GM20000 (cell line): ENCODE data around the gene TCAP.

Experiments used
- DNase-seq: peaks from one replicate; pipeline ENCODE4 v3.0.0; 2012; ENCODE audit warnings: low spot score
- TF ChIP-seq, protein P1 (sequence below): IDR thresholded peaks from 2 replicates; pipeline ENCODE4 v1.5.1; 2012; ENCODE audit warnings: mild to moderate bottlenecking, control low read depth; ENCODE audit errors: extremely low read depth, missing control alignments

The TCAP gene

GRCh38 chr17:39666231-39666600, 1.1 kb downstream of the TCAP start:
- DNase-seq, result no peak
- TF ChIP-seq, protein P1, sequence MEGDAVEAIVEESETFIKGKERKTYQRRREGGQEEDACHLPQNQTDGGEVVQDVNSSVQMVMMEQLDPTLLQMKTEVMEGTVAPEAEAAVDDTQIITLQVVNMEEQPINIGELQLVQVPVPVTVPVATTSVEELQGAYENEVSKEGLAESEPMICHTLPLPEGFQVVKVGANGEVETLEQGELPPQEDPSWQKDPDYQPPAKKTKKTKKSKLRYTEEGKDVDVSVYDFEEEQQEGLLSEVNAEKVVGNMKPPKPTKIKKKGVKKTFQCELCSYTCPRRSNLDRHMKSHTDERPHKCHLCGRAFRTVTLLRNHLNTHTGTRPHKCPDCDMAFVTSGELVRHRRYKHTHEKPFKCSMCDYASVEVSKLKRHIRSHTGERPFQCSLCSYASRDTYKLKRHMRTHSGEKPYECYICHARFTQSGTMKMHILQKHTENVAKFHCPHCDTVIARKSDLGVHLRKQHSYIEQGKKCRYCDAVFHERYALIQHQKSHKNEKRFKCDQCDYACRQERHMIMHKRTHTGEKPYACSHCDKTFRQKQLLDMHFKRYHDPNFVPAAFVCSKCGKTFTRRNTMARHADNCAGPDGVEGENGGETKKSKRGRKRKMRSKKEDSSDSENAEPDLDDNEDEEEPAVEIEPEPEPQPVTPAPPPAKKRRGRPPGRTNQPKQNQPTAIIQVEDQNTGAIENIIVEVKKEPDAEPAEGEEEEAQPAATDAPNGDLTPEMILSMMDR, result no peak

DNA sequence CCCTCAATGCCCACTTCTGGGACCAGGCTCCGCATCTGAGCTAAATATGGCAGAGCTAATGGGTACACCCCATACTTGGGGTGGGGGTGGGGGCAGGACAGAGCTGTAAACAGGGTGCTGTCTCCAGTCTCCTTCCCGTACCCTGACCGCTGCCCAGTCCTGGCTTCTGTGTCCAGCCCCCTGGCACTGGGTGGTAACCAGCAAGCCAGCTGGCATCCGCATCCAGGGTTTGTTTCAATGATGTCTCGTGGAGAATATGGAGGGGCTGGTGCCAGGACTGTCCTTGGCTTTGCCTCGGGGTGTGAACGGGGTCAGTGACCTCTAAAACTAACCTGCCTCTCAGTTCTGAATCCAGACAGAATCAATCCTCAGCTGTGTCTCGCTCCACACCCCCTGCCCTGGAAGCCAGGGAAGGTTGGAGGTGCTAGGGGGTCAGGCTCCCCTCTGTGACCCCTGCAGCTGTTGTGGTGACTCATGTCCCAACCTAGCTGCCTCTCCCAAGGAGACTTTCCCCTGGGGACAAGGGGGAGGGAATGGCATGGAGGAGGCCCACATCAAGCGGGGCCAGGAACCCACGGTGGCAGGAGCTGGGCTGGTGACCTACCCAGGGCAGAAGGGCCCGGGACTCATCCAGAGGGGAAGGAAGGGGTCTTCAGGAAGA, 1.6 kb downstream of the TCAP start:
- TF ChIP-seq, protein P1, result no peak
- DNase-seq, result no peak

DNA sequence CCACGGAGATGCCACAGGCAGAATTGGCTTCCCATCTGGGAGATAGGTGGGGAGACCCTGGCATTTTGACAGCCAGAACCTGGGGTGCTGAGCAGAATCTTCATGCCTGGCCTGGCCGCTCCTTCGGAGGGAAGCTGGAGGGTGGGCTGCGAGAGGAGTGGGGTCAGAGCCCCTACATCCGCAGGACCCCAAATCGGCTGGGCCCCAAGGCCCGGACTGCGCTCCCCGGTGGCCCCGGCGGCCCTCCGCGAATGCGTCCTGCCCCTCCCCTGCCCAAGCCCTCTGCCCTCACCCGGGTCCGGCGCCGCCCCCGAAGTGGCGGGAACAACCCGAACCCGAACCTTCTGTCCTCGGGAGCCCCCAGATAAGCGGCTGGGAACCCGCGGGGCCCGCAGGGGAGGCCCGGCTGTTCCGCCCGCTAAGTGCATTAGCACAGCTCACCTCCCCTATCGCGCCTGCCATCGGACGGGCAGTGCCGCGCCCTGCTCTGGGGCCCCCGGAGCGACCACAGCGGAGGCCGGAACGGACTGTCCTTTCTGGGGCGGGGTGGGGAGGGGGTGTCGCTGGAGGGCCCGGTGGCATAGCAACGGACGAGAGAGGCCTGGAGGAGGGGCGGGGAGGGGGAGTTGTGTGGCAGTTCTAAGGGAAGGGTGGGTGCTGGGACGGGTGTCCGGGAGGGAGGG, 2.3 kb downstream of the TCAP start:
- peak; percentile 70 for DNase-seq
- TF ChIP-seq, protein P1, result no peak

- peak; percentile 89 for DNase-seq
- TF ChIP-seq, protein P1, result peak; percentile 50
Measured at GRCh38 chr17:39667945-39668924, 3.1 kb downstream of the TCAP start, which contains the start of gene PNMT. Gene PNMT, plus strand, starts transcription at chr17:39668453. Its CDS starts 23 bp downstream, at chr17:39668476.

DNA sequence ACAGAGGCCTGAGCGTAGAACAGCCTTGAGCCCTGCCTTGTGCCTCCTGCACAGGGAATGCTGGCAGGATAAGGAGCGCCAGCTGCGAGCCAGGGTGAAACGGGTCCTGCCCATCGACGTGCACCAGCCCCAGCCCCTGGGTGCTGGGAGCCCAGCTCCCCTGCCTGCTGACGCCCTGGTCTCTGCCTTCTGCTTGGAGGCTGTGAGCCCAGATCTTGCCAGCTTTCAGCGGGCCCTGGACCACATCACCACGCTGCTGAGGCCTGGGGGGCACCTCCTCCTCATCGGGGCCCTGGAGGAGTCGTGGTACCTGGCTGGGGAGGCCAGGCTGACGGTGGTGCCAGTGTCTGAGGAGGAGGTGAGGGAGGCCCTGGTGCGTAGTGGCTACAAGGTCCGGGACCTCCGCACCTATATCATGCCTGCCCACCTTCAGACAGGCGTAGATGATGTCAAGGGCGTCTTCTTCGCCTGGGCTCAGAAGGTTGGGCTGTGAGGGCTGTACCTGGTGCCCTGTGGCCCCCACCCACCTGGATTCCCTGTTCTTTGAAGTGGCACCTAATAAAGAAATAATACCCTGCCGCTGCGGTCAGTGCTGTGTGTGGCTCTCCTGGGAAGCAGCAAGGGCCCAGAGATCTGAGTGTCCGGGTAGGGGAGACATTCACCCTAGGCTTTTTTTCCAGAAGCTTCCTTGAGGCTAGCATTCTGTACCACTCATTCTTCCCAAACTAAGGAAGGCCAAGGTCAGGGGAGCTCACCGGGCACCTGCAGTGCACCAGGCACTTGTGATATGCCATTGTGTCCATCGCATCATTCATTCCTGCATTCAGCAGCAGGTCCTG, 5.0 kb downstream of the TCAP start:
- DNase-seq, result no peak
- TF ChIP-seq, protein P1, result no peak

DNA sequence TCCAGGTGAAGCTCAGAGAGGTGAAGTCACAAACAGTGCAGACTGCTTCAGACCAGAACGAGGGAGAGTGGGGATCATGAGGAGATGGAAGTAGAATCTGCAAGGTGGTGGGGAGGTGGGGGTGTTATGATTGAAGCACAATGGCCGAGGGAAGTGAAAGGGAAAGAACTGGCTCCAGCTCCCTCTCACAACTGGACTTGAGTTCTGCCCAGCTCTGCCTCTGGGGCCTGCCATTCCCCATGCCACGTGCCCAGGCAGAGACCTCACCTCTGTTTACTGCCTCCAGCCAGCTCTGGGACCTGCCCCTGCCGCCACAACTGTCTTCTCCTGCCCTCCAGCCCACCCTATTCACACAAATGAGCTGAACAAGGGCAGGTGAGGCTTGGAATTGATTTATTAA, 5.6 kb downstream of the TCAP start:
- no peak for DNase-seq
- TF ChIP-seq, protein P1, result no peak
